ENCODE measurements around the gene ZNF557.

DNA sequence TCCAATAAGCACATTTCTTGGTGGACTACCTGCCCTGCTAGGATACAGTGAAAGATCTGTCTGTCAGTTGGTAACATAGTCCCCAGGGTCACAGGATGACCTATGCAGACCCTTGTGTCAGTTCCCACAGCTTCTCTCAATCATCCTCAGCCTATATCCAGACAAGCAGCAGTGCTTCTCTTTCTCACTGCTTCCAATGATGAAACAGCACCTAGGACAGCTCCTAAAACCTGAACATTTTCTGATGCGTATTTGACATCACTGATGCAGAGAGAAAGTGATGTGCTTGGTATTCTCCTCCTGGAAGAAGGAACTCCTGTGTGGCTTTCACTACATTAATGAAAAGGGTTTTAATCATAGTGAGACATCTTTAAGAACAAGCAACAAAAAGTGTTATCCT is 43.7 kb downstream of the ZNF557 start:
- TF ChIP-seq, protein P1, sequence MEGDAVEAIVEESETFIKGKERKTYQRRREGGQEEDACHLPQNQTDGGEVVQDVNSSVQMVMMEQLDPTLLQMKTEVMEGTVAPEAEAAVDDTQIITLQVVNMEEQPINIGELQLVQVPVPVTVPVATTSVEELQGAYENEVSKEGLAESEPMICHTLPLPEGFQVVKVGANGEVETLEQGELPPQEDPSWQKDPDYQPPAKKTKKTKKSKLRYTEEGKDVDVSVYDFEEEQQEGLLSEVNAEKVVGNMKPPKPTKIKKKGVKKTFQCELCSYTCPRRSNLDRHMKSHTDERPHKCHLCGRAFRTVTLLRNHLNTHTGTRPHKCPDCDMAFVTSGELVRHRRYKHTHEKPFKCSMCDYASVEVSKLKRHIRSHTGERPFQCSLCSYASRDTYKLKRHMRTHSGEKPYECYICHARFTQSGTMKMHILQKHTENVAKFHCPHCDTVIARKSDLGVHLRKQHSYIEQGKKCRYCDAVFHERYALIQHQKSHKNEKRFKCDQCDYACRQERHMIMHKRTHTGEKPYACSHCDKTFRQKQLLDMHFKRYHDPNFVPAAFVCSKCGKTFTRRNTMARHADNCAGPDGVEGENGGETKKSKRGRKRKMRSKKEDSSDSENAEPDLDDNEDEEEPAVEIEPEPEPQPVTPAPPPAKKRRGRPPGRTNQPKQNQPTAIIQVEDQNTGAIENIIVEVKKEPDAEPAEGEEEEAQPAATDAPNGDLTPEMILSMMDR (IDR thresholded peaks at IDR 0.05; ENCODE audit: control extremely low read depth in 1 of 3, insufficient read depth in 1 of 3, low read depth in 1 of 3, low read length in 3 of 3): no peak
- TF ChIP-seq POLR2AphosphoS5 (IDR thresholded peaks at IDR 0.05; ENCODE audit: low read depth, low read length): no peak
- no peak for TF ChIP-seq CHD2 (IDR thresholded peaks at IDR 0.05; ENCODE audit: low read length)
- TF ChIP-seq, protein P2, sequence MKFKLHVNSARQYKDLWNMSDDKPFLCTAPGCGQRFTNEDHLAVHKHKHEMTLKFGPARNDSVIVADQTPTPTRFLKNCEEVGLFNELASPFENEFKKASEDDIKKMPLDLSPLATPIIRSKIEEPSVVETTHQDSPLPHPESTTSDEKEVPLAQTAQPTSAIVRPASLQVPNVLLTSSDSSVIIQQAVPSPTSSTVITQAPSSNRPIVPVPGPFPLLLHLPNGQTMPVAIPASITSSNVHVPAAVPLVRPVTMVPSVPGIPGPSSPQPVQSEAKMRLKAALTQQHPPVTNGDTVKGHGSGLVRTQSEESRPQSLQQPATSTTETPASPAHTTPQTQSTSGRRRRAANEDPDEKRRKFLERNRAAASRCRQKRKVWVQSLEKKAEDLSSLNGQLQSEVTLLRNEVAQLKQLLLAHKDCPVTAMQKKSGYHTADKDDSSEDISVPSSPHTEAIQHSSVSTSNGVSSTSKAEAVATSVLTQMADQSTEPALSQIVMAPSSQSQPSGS (IDR thresholded peaks at IDR 0.05; ENCODE audit: low read length): no peak
- no peak for TF ChIP-seq EGR1 (IDR thresholded peaks at IDR 0.05; ENCODE audit: borderline replicate concordance, low read depth, low read length)
- TF ChIP-seq MAFK (IDR thresholded peaks at IDR 0.05; ENCODE audit: low read depth, low read length): no peak

Measured in H1 (cell line).